Stomach (tissue), 9 donors: ENCODE data around the gene AATK. TPM values are rescaled to one million over a fixed set of nuclear protein-coding genes. Genes with fewer than 3 reads are reported as not detected.

Experiments used
- DNase-seq, 2 donors: peaks; one replicate each; pipeline versions ENCODE4 v3.0.0 to v3.0.0-alpha.2; 2013 to 2019
- H3K27ac ChIP-seq, 5 donors: fragments of 200-600 bp in 4 of 5; sonication (generic) in 4 of 5; one replicate each; pipeline ENCODE4 v1.5.1; 2013 to 2019; ENCODE audit warnings: mild to moderate bottlenecking in 1 of 5, moderate library complexity in 1 of 5
- H3K27me3 ChIP-seq, 3 donors: fragments of 200-600 bp; sonication (generic); one replicate each; pipeline ENCODE4 v1.5.1; 2017 to 2019; ENCODE audit warnings: mixed run types in 1 of 3
- H3K36me3 ChIP-seq, 4 donors: fragments of 200-600 bp; sonication (generic); 1 replicate in 3 of 4; 2 replicates in 1 of 4; pipeline ENCODE4 v1.5.1; 2016 to 2019
- H3K4me1 ChIP-seq, 4 donors: fragments of 200-600 bp; sonication (generic); one replicate each; pipeline ENCODE4 v1.5.1; 2016 to 2019
- H3K4me3 ChIP-seq, 4 donors: fragments of 200-600 bp; sonication (generic) in 3 of 4; one replicate each; pipeline ENCODE4 v1.5.1; 2016 to 2019; ENCODE audit warnings: mild to moderate bottlenecking in 1 of 4
- H3K9me3 ChIP-seq, 4 donors: fragments of 200-600 bp; sonication (generic); one replicate each; pipeline ENCODE4 v1.5.1; 2016 to 2019
- EP300 ChIP-seq: sonication (generic); formaldehyde crosslinking; IDR thresholded peaks from one replicate; pipeline ENCODE4 v1.6.1; 2017; ENCODE audit warnings: antibody characterized with exemption
- POLR2A ChIP-seq, 4 donors: fragments of 450-650 bp; IDR thresholded peaks; one replicate each; pipeline ENCODE4 v1.6.1; 2016; ENCODE audit warnings: antibody characterized with exemption in 4 of 4, control low read depth in 2 of 4, mild to moderate bottlenecking in 1 of 4, moderate library complexity in 1 of 4
- POLR2AphosphoS5 ChIP-seq, 3 donors: sonication (generic); formaldehyde crosslinking; IDR thresholded peaks; one replicate each; pipeline ENCODE4 v1.6.1; 2016; ENCODE audit warnings: antibody characterized with exemption in 3 of 3
- WGBS, 5 donors: extraction: QIAGEN DNeasy Blood & Tissue Kit in 3 of 5; methylation state at CpG; one replicate each; pipeline versions ENCODE4 v1.1.5 to v1.1.7; 2013 to 2018; 5-methylcytosine and 5-hydroxymethylcytosine counted together
- intact Hi-C: fragments of 100-400 bp; cut with DNase I; formaldehyde crosslinking; loops from one replicate; pipeline ENCODE4 v1.15.1; 2023; ENCODE audit warnings: low total_unique reads
- polyA plus RNA-seq, 3 donors: library from polyadenylated mRNA; stranded (reverse); fragments of 200-250 nt; gene quantifications; one replicate each; pipeline ENCODE4 v1.2.3, GENCODE V29; 2013
- total RNA-seq, 5 donors: library from RNA; depleted of rRNA; stranded (reverse); fragments of >200 nt; gene quantifications; one replicate each; pipeline versions ENCODE4 v1.1.0 to v1.2.3, GENCODE V29; 2014 to 2016
- TF ChIP-seq, protein P1 (sequence below), 7 experiments: fragments of 450-650 bp in 4 of 7; fragments of 200-600 bp in 3 of 7; sonication (generic) in 3 of 7; IDR thresholded peaks; one replicate each; pipeline ENCODE4 v1.5.1; 2016 to 2019; ENCODE audit warnings: antibody characterized with exemption in 7 of 7, control low read depth in 2 of 7, mild to moderate bottlenecking in 1 of 7
- donor health status: healthy with polysubstance abuse.
- donor health status: Bipolar disorder and iron deficiency.
- donor health status: healthy.

The AATK gene
- total and polyA plus RNA-seq, 8 donors = 0.87 to 31.7 (median 7.3) TPM

DNA sequence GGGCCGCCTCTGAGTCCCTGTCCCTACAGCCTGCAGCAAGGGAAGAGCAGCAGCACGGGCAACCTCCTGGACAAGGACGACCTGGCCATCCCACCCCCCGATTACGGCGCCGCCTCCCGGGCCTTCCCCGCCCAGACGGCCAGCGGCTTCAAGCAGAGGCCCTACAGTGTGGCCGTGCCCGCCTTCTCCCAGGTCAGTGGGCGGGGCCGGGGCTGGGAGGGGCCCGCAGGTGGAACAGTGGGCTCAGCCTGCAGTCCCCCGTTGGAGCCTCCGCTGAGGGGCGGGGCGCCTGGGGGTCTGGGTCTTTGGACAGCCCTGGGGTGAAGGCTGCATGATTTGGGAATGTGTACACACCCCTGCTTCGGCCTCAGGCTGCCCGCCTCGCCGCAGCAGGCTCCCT is 59.3 kb downstream of the AATK start:
- Histone ChIP-seq H3K9me3 (no peaks in the 10 kb centered on the region), H3K36me3 (peaks cover 45 to 95% (median 95%) of the 10 kb centered on the region in 4 donors), H3K4me1 (peaks cover 0 to 5% (median 5%) of the 10 kb centered on the region in 4 donors), H3K27me3 (no peaks in the 10 kb centered on the region), H3K27ac (no peak overlapping the region), H3K4me3 (no peak overlapping the region)
- DNase-seq = no peak
- TF ChIP-seq POLR2AphosphoS5 (IDR thresholded peaks at IDR 0.05) (no peak), EP300 (no peak), POLR2A (IDR thresholded peaks at IDR 0.05) (no peak)
- TF ChIP-seq, protein P1, sequence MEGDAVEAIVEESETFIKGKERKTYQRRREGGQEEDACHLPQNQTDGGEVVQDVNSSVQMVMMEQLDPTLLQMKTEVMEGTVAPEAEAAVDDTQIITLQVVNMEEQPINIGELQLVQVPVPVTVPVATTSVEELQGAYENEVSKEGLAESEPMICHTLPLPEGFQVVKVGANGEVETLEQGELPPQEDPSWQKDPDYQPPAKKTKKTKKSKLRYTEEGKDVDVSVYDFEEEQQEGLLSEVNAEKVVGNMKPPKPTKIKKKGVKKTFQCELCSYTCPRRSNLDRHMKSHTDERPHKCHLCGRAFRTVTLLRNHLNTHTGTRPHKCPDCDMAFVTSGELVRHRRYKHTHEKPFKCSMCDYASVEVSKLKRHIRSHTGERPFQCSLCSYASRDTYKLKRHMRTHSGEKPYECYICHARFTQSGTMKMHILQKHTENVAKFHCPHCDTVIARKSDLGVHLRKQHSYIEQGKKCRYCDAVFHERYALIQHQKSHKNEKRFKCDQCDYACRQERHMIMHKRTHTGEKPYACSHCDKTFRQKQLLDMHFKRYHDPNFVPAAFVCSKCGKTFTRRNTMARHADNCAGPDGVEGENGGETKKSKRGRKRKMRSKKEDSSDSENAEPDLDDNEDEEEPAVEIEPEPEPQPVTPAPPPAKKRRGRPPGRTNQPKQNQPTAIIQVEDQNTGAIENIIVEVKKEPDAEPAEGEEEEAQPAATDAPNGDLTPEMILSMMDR (IDR thresholded peaks at IDR 0.05) = no peak
- 87 to 94% (median 88%) methylated on average over 7 to 24 of the region's 24 CpGs for WGBS, 5 donors
- intact Hi-C loops = loop anchor here (10.0 kb wide), 1 partner anchor 112 kb away; the partner anchor contains the start of gene CHMP6

- no peak overlapping the region for H3K27ac ChIP-seq
- H3K9me3 ChIP-seq = no peaks in the 10 kb centered on the region
- H3K4me1 ChIP-seq = peaks cover 0 to 16% (median 12%) of the 10 kb centered on the region in 4 donors
- H3K36me3 ChIP-seq = peaks cover 46 to 88% (median 85%) of the 10 kb centered on the region in 4 donors
- no peaks in the 10 kb centered on the region for H3K27me3 ChIP-seq
- intact Hi-C loops = loop anchor here (10.0 kb wide), 1 partner anchor 109 kb away; the partner anchor contains the start of gene CHMP6
- 85 to 93% (median 86%) methylated on average over 3 to 20 of the region's 20 CpGs for WGBS, 5 donors
- DNase-seq = no peak
- no peak overlapping the region for H3K4me3 ChIP-seq
- TF ChIP-seq POLR2AphosphoS5 (IDR thresholded peaks at IDR 0.05) (no peak), EP300 (no peak), POLR2A (IDR thresholded peaks at IDR 0.05) (no peak)
- TF ChIP-seq, protein P1 (IDR thresholded peaks at IDR 0.05) = no peak
Measured at GRCh38 chr17:81103379-81103778, 62.6 kb downstream of the AATK start.

- Histone ChIP-seq H3K27me3 (no peaks in the 10 kb centered on the region), H3K27ac (no peak overlapping the region), H3K4me3 (no peak overlapping the region), H3K36me3 (peaks cover 46 to 83% (median 80%) of the 10 kb centered on the region in 4 donors), H3K4me1 (peaks cover 2 to 21% (median 15%) of the 10 kb centered on the region in 4 donors), H3K9me3 (no peaks in the 10 kb centered on the region)
- 90 to 93% (median 91%) methylated on average over 15 to 17 of the region's 17 CpGs for WGBS, 5 donors
- DNase-seq = no peak
- TF ChIP-seq POLR2A (IDR thresholded peaks at IDR 0.05) (no peak), POLR2AphosphoS5 (IDR thresholded peaks at IDR 0.05) (no peak)
- intact Hi-C loops = loop anchor here (10.0 kb wide), 1 partner anchor 108 kb away; the partner anchor contains the start of gene CHMP6
Measured at GRCh38 chr17:81102869-81103268, 63.2 kb downstream of the AATK start.

DNA sequence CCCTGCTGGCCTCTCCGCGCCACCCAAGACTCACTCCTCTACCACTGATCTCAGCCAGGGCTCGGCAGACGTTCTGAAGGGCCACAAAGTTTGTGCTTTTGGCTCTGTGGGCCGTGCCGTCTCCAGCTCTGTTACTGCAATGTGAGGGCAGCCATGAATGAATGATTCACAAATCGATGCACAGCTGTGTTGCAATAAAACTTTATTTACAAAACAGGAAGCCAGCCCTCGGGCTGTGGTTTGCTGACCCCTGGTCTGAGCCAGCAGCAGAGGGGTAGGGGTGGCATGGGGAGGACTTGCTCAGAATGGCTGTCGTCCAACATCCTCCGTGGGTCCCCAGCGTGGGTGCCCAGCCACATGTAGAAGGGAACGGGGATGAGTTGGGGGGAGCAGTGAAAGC is 63.7 kb downstream of the AATK start:
- no peak for DNase-seq
- H3K27ac ChIP-seq = no peak overlapping the region
- intact Hi-C loops = loop anchor here (10.0 kb wide), 1 partner anchor 108 kb away; the partner anchor contains the start of gene CHMP6
- peaks cover 7 to 26% (median 20%) of the 10 kb centered on the region in 4 donors for H3K4me1 ChIP-seq
- no peaks in the 10 kb centered on the region for H3K9me3 ChIP-seq
- no peaks in the 10 kb centered on the region for H3K27me3 ChIP-seq
- peaks cover 45 to 77% (median 75%) of the 10 kb centered on the region in 4 donors for H3K36me3 ChIP-seq
- TF ChIP-seq EP300 = no peak
- TF ChIP-seq, protein P1 (IDR thresholded peaks at IDR 0.05) = no peak
- TF ChIP-seq POLR2AphosphoS5 (IDR thresholded peaks at IDR 0.05) = no peak
- no peak for TF ChIP-seq POLR2A (IDR thresholded peaks at IDR 0.05)
- H3K4me3 ChIP-seq = no peak overlapping the region
- WGBS, 5 donors = 85 to 92% (median 90%) methylated on average over 8 to 12 of the region's 12 CpGs
